NCI-H524 treated with DMSO at 0.1 percent for 48 hours (cell line): ENCODE data around the gene CERS6.
"Not testable (repeated sequence)": the region's sequence is repeated elsewhere in the genome, so short reads cannot be mapped to it uniquely, and the experiment has no call there.

Source experiments
- DNase-seq: peaks from one replicate; lab custom pipeline; 2025; lab: John Stamatoyannopoulos, UW

Gene CERS6

DNA sequence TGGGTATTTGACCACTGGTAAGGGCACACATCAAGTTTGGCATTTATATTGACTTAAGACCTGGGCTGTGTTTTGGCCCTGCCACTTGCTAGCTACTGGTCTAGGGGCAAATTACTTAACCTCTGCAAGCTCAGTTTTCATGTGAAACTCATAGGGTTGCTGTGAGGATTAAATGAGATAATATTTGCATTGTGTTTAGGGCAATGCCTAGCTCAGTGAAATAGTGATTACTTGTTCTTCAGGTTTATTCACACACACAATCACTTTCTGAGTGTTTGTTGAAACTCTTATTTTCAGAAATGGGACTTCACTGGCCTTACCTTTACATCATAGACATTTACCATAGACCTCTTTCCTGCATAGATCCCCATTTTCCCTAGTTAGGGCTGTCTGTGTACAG lies 12.3 kb downstream of the CERS6 start:
- no peak for DNase-seq

DNA sequence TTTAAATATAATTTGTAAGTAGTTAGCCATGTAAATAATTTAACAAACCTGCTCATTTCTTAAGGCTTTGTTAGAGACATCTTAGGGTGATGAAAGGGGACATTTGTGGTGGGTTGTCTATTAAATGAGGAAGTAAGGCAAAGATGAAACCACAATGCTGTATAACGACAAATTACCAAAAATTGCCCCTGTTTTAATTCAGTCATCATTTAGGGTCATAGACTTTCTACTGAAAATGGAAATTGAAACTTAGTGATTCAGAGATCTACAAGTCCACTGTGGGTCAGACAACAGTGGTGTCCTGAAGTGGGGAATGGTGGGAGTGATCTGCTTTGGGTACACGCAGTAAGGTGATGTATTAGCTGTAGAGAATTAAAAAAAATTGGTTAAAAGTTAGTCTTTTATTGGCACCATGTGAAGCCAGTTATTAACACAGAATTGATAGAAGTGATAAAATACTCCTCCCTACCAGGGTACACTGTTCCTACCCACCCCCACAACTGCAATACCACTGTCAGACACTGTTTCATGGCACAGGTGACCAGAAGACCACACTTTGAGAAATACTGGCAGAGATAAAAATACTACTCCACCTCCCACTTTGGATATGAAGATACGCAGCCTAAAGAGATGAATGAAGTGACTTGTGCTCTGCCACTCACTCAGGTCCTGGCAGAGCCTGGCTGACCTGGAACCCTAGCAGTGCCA lies 13.4 kb downstream of the CERS6 start:
- no peak for DNase-seq

DNA sequence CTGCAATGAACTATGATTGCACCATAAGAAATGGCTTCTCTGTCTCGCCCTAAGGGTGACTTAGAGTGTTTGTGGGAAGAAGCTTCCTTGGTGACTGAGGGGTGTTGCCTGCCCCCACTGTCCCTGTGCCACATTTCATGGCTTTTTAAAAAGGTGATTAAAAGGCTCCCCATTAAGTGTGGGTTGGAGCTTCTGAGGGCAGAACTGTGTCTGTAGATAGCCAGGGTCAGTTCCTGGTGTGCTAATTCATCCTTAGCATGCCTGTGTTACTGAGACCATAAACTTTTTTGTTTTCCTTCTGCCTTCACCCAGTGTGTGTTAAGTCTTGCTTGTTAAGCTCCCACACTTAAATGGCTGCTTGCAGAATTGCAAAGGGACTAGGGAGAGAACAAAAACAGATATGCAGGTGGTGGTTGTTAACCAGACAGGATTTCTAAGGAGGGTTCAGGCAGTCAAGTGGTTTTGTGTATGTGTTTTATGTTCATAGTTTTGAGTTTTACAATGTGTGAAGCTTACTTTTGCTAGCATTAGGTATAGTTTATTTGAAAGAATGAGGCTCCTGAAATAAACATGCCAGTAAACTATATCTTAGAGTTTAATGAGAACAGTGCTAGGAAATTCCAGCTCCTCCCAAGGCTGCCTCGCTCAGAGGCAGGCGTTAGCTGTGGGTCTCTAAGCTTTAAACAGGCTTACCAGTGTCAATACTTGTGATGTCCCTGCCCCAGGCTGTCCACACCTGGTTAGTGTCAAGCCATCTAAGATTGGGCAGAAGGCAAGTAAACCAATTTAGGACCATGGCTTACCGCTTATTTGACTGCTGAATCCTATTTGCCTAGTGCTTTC lies 14.5 kb downstream of the CERS6 start:
- DNase-seq: peak; percentile 35

GRCh38 chr2:168471163-168471475 lies 15.0 kb downstream of the CERS6 start:
- no peak for DNase-seq

DNA sequence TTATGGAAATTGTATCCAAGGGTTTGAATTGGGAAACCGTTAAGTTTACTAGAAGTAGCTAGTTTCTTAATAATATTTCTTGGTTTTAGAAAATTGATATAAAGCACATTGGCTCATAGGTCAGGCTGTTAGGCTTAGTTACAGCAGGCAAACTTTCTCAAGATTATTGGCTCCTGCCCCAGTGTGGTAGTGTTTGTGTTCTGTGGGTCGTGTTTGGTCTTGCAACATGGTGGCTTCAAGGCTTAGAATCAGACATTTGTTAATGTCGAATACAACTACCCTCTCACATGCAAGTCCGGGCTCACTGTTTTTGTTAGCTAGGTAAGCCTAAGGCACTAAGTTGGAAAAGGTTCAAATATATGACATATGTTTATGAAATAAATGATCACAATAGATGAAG lies 19.6 kb downstream of the CERS6 start:
- no peak for DNase-seq

GRCh38 chr2:168478206-168478605 lies 22.1 kb downstream of the CERS6 start:
- no peak for DNase-seq

DNA sequence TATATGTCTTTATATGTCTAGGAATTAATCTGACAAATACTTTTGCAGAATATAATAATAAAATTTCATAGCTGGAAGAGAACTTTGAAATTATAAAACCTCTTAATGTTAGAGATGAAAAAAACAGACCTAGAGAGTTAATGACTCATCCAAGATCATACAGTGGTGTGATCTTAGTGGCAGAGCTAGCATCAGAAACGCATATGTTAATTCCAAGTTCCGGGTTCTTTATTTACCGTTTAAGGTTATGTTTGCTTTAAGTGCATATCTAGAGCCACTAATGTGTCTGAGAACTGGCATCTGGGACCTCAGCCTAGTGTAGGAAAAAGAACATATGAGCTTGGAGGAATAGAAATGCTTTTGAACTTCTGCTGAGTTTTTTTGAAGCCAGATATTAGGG lies 24.3 kb downstream of the CERS6 start:
- no peak for DNase-seq

DNA sequence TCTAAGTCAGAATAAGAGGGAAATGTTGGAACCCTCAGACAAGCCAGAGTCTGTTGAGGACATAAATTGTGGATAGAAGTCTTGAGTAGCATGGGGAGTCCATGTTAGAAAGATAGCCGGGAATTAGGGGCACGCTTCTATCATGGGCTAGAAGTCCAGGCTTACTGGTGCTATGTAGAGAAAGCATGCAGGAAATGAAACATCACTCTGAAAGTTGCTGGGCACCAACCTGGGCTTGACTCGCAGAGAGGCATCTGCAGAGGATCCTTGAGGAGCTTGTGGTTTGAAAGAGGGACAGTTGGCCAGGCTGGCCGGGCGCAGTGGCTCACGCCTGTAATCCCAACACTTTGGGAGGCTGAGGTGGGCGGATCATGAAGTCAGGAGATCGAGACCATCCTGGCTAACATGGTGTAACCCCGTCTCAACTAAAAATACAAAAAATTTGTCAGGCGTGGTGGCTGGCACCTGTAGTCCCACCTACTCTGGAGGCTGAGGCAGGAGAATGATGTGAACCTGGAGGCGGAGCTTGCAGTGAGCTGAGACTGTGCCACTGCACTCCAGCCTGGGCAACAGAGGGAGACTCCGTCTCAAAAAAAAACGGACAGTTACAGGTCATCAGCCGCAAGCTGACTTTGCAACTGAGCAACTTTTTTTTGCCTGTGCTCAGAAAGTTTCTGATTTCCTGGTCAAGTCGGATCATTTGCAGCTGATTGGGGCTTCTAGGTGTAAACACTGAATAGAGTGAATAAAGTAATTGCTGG lies 24.9 kb downstream of the CERS6 start:
- no peak for DNase-seq

DNA sequence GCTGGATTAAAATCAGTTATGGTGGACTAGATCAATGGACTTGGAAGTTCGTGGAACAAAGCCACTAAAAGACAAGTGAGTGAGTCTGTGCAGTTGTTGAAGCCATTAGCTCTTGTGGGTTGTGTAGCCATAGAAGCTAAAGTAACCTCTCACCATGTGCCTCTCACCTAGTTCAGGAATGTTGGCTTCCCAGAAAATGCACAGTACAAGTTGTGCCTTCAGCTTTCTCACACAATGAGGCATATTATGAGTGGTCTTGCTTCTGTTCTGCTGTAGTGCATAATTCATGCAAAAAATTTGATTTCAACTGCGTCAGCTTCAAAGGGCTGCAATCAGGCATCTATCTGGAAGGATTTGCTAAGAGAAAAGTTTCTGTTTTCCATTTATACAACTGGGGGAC lies 26.2 kb downstream of the CERS6 start:
- no peak for DNase-seq

DNA sequence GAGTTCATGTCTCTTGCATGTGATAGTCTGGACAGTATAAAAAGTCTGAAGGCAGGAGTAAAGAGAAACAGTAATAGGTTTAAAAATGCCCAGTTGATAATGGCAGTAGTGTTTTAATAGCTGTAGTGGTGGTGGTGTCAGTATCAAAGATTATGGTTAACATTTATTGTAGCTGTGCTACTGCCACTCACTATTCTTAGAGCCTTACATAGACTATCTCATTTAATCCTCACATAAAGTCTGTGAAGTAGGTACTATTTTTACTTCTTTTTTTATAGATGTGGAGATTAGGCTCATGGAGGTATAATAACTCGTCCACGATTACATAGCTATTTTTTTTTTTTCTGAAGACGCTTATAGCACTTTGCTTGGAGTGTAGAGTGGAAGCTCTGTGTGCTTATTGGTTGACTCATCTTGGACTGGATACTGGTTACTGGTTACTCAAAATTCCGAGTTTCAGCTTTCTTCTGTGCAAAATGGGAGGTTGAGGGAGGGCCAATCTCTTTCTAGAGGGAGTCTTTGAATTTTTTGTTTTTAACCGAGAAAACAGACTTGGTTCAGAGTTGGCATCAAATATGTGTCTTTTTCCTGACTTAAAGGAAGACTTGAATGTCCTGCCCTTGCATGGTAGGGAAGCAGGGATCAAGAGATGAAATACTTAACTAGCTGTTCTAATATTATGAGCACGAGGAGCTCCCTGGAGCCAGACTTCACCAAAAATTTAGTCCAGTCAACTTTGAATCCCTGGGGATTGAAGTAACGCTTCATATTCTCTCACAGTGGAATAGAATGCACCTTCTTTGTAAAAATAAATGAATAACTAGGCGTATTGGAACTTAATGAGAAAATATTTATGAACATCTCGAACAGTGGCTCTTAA lies 27.1 kb downstream of the CERS6 start:
- DNase-seq: no peak

GRCh38 chr2:168486477-168486876 lies 30.4 kb downstream of the CERS6 start:
- no peak for DNase-seq

- no peak for DNase-seq
Observed at GRCh38 chr2:168490015-168490874, 34.2 kb downstream of the CERS6 start.

DNA sequence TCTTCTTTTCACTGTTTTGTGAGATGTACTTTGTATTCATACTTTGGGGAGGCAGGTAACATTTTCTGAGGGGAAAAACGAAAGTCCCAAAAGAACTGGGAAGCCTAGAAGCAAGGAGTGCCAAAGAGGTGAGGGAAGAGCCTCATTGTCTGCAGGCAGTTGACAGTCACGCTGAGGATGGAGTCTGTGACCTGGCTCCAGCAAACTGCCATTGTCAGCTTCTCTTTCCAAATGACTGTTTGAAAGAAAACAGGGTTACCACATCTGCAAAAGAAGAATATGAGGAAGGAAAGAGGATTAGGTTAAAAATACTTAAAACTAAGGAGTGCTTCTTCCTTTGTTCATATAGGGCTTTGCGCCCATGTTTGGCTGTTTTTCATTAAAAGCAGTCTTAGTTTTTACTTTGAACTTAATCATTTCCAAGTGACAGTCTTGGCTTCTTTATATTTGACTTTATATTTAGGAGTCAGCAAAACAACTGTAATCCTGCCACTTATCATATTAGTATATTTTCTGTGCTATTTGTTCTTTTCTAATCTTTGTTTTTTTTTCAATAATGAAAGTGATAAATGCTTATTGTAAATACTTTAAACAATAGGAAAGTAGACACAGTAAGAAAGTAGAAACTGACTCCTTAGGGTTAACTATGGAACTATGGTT lies 35.0 kb downstream of the CERS6 start:
- no peak for DNase-seq

GRCh38 chr2:168491728-168492127 lies 35.7 kb downstream of the CERS6 start:
- not testable (repeated sequence) for DNase-seq

DNA sequence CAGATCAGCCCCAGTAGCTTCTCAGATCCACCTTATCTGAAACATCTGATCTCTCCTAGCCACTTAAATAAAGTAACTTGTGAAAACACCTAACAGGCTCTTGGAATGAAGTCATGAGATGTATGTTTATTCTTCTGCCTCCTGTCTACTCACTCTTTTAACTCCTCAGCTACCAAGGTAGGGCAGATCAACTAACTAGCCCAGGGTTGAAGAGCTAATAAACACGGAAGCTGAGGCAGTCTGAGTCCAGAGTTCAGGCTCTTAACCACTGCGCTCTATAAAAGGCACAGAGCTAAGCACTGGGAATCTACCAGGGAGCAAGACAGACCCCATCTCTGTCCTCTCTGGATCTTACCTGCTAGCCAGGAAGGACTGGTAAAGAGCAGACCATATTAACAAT lies 37.1 kb downstream of the CERS6 start:
- DNase-seq: not testable (repeated sequence)

- no peak for DNase-seq
Observed at GRCh38 chr2:168494190-168494711, 38.2 kb downstream of the CERS6 start.

GRCh38 chr2:168495524-168495923 lies 39.5 kb downstream of the CERS6 start:
- no peak for DNase-seq

GRCh38 chr2:168496906-168497305 lies 40.8 kb downstream of the CERS6 start:
- DNase-seq: no peak

DNA sequence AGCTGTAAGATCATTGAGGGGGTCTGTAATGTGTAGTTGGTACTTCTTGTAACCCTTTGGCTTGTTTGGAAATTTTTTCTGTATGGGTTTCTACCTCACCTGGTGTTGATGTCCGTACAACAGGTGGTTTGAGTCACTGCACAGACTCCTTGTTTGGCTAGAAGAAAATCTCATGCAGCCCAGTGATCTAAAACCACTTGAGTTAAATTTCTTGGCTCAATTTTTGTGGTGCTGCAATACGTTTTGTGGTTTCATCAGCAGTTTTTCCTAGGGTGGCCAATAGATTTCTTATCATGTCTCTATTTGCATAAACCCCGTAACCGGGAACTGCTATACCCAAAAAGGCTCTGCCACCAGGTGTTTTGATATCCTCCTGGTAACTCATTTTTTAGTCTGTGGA lies 43.4 kb downstream of the CERS6 start:
- DNase-seq: no peak

DNA sequence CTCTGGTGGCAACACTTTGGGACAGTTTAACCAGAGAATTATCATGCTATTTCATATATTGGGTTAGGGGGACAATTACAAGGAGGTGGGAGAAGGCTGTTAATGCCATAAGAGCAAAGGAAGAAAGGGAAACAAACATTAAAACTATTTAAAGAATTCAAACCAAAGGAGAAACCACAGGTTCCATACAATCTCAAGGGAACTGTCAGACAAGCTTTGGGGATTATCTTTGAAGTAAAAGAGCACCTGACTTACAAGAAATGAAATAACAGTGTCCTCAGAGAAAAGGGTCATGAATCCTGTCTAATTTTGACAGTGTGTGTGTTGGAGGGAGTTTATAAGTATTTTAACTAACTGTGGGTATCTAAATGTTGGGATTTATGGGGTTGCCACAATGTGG lies 44.4 kb downstream of the CERS6 start:
- DNase-seq: no peak
